ENCODE results near the gene KIZ.

KIZ gene

DNA sequence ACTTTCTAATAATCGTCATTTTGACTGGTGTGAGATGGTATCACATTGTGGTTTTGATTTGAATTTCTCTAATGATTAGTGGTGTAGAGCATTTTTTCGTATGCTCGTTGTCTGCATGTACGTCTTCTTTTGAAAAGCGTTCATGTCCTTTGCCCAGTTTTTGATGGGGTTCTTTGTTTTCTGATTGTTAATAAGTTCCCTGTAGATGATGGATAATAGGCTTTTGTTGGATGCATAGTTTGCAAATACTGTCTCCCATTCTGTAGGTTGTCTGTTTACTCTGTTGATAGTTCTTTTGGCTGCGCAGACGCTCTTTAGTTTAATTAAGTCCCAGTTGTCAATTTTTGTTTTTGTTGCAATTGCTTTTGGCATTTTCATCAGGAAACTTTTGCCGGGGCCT lies 144.9 kb downstream of the KIZ start:
- peak in 1 of 3 experiments; percentile 28 for DNase-seq

DNA sequence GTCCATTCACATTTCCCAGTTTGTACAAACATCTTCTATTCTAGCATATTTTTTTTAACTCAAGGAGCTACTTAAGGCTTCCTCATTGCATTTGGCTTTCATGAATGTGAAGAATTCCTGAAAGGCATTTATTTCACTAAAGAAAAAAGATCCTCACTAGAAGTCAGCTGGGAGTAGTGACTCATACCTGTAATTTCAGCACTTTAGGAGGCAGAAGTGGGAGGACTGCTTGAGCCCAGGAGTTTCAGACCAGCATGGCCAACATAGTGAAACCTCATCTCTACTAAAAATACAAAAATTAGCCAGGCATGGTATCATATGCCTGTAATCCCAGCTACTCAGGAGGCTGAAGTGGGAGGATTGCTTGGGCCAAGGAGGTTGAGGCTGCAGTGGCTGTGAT lies 146.4 kb downstream of the KIZ start:
- DNase-seq, result no peak

DNA sequence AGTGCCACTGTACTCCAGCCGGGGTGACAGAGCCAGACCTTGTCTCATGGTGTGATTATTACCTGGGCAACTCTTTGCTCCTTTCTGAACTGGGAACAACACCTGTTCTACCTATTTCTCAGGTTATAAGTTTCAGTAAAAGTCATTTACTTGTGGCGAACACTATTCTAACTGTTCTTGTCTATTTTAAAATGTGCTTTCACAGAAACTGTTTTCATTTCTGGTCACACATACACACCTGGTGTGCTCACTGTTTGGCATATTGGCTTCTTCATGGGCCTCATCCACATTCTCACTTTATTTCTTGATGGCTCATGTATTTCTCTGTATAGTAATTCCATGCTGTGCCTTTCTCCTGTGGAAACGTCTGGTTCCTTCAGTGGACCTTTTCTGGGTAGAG lies 146.8 kb downstream of the KIZ start:
- DNase-seq, result no peak

DNA sequence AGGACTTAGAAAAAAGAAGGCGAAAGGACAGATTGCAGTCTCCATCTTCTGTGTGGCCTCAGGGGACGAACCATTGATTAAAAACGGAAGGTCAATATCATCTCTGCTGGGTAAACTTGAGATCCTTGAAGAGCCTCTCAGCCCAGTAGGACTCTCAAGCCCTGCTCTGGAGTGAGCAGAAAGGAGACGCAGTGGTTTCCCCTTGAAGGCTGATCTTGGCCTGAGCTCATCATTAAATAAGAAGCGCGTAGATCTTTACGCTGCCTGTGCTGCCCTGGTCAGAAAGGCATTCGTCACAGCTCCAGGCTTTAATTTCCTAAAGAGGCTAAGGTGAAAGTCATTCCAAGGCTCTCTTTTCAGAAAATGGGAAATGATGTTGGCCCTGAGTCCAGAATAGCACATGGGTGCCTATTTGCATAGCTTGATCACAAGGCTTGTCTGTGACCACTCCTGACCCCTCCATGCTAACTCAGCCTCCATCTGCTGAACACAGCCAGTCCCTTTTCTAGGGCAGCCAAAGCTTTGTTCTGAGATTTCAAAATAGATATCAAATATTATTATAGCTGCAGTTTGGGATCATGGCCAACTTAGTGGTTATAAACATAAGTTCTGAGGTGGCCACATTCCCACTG lies 148.0 kb downstream of the KIZ start:
- DNase-seq, result no peak

- no peak for DNase-seq
Observed at GRCh38 chr20:21278829-21279228, 152.9 kb downstream of the KIZ start.

DNA sequence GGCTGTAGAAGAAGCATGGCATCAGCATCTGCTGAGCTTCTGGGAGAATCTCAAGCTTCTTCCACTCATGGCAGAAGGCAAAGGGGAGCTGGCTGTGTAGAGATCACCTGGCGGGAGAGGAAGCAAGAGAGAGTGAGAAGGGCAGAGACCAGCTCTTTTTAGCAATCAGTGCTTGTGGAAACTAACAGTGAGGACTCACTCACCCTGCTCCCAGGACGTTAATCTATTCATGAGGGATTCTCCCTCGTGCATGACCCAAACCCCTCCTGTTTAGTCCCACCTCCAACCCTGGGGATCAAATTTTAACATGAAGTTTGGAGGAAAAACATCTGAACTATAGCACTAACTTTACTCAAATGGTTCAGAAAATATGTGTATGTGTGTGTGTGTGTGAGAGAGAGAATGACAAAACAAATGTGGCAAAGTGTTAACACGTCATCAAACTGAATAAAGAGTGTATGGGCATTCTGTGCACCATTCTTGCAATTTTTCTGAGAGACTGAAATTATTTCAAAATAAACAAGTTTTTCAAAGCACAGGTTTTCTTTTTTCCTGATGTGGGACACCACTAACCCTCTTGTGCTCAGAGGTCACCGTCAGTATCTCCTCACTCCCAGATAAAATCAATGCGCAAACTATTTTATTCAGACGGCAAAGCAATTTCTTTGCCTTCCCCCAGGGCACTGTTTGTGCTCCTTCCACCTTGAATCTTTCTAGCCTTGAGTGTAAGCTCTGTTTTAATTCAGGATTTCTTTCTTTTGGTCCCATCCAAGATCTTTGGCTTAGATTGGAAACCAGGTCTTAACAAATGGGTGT lies 154.0 kb downstream of the KIZ start:
- no peak for DNase-seq

DNA sequence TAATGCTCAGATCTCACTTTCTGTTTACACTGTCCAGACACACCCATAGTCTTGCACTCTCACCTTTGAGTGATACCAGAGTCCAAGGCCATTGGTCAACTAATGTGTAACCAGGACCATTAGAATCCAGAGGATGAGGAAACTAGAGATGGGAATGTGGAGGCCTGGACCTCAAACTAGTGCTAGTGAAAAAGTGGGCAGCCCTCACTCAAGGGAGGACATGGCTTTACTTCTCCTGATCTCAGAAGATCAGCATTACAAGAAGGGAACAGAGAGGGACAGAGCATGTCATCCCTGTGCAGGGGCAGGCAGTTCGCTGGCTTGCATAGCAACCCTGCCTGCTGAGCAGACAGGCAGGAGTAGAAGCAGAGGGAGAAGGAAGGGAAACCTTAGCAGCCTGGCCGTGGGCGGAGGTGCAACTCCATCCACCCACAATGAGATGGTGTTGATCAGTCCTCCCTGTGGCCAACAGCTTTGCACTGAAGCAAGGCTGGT lies 154.7 kb downstream of the KIZ start:
- DNase-seq, result no peak

GRCh38 chr20:21286775-21287174 lies 160.9 kb downstream of the KIZ start:
- DNase-seq, result no peak

- DNase-seq, result no peak
Observed at GRCh38 chr20:21288587-21289370, 162.9 kb downstream of the KIZ start.

GRCh38 chr20:21289651-21290050 lies 163.8 kb downstream of the KIZ start:
- no peak for DNase-seq

- no peak for DNase-seq
Observed at GRCh38 chr20:21291026-21291425, 165.1 kb downstream of the KIZ start.

DNA sequence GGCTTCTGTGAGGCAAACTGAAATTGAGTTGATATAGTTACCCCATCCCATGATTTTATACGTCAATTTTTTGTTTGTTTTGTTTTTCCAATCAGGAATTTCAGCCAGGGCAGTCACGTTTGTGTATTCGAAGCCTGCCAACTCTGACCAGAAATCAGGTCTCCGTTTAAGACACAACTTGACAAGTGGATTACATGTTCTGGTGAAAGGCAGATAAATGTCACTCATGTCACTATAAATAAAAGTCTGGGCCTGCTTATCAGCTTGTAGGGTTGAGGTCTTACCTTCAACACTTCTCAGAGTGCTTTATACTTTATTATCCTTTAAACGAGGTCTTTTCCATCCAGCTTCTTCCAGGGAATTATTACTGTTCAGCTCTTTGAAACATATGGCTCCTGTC lies 168.9 kb downstream of the KIZ start:
- DNase-seq, result no peak

Measured in NCI-H1417 (cell line).